ENCODE measurements around the gene SYNGR3.

The SYNGR3 gene

GRCh38 chr16:1976951-1977874 is 12.6 kb upstream of the SYNGR3 start:
- DNase-seq (ENCODE audit: low spot score) = no peak

DNA sequence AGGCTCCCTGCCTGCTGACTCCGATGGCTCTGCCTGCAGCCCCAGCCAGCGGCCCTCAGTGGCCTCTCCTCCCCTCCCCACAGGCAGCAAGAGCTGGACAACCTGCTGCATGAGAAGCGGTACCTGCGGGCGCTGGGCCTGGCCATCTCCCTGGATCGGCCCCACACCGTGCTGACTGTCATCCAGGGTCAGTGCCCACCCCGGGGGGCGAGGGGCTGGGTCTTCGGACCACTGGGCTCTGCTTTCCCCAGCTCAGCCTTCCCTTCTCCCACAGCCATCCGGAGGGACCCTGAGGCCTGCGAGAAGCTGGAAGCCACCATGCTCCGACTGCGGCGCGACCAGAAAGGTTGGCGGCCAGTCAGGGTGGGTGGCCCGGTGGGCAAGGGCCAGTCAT is 11.9 kb upstream of the SYNGR3 start:
- DNase-seq (ENCODE audit: low spot score) = no peak

DNA sequence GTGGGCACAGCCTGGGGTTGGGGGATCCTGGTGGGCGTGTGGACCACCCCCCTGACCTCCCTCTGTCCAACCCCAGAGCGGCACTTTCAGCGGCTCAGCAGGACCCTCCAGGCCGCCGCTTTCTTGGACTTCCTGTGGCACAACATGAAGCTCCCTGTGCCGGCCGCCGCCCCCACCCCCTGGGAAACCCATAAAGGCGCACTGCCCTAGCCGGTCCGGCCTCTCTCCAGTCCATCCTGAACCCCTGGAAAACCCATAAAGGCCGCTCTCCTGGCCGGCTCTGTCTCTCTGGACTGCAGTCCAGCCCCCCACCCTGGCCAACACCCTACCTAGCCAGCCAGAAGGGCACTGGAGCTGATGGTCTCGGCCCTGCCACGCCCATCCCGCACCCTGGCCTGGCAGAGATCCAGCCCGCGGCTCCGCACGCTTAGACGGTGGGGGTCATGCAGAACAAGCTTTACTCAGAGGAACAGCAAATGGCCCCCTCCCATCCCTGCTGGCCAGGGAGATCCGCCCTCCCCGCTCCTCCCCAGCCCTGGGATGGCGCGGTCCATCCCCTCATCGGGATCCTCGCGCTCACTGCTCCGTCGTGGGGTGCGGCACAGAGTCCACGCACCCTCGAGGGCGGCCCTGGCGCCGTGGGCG is 11.2 kb upstream of the SYNGR3 start:
- DNase-seq (ENCODE audit: low spot score) = no peak

- DNase-seq (ENCODE audit: low spot score) = no peak
Observed at GRCh38 chr16:1979271-1980029, 10.3 kb upstream of the SYNGR3 start.

- no peak for DNase-seq (ENCODE audit: low spot score)
Observed at GRCh38 chr16:1980030-1980769, 9.6 kb upstream of the SYNGR3 start.

- no peak for DNase-seq (ENCODE audit: low spot score)
Observed at GRCh38 chr16:1980770-1981087, 9.0 kb upstream of the SYNGR3 start.

DNA sequence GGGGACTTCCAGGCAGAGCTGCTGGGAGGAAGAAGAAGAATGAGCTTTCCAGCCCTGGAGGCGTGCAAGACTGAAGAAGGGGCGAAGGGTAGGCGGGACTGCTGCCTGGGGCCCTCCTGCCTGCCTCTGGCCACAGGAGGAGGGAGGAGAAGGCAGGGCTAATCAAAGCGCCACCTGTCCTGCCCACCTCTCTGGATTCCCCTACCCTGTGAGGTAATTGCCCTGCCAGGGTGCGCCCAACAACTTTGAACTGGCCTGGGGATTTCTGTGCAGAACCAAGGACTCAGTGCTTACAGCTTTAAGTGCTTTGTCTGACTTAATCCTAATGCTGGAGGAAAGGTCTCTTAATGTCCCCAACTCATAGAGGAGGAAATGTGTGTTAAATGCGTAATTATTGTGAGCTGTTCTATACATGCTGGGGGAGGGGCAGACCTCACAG is 8.4 kb upstream of the SYNGR3 start, which contains the start of gene NOXO1:
Gene NOXO1, minus strand, starts transcription at position 72 of the 439 bp plus-strand sequence. CDS start 290 bp downstream, outside the sequence.
- no peak for DNase-seq (ENCODE audit: low spot score)

DNA sequence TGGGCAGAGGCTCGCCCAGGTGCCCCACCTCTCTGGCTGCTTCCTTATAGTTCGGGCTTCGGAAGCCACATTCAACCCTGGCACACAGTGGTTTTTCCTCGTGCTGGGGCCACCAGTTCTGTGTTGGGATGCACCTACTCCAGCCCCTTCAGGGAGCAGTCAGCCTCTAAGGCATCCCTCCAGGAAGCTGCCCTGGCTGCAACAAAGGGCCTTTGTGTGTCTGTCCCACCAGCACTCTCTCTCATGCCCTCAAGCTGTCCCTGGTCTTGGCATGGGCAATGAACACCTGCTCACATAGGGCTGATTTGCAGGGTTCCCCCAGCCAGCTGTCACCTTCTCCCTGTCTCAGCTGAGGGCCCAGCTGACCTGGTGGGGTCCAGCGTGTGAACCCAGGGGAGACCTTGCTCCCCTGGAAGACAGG is 7.7 kb upstream of the SYNGR3 start:
- no peak for DNase-seq (ENCODE audit: low spot score)

- DNase-seq (ENCODE audit: low spot score) = peak; percentile 38
Observed at GRCh38 chr16:1982991-1983543, 6.7 kb upstream of the SYNGR3 start.

- DNase-seq (ENCODE audit: low spot score) = peak; percentile 92
Observed at GRCh38 chr16:1983544-1984346, 6.0 kb upstream of the SYNGR3 start, which contains the start of gene GFER. GFER (plus strand) TSS chr16:1984193; CDS start chr16:1984219, 26 bp downstream.

GRCh38 chr16:1984347-1985225 is 5.2 kb upstream of the SYNGR3 start:
- peak; percentile 57 for DNase-seq (ENCODE audit: low spot score)

DNA sequence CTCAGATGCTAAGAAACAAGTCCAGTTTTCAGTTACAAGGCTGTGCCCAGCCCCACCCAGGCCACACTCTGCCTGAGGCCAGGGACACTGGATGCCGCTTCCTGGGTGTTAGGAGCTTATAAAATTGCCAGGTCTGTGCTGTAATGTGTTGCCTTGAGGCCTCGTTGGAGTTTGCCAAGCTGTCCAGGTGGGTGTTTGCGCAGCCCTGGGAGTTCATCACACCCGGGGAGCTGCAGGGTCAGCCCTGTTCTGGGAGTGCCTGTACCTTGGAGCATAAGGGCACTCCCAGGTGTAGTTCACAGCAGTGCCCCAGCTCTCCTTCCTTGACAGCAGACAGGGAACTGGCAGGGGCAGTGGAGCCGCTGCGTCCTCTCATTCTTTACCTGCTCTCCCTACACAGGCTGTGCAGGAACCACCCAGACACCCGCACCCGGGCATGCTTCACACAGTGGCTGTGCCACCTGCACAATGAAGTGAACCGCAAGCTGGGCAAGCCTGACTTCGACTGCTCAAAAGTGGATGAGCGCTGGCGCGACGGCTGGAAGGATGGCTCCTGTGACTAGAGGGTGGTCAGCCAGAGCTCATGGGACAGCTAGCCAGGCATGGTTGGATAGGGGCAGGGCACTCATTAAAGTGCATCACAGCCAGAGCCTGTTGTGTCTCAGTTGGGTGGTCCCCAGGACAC is 4.2 kb upstream of the SYNGR3 start:
- no peak for DNase-seq (ENCODE audit: low spot score)

GRCh38 chr16:1987198-1987597 is 2.6 kb upstream of the SYNGR3 start:
- no peak for DNase-seq (ENCODE audit: low spot score)

GRCh38 chr16:1990101-1990350 is 256 bp downstream of the SYNGR3 start:
- DNase-seq (ENCODE audit: low spot score) = no peak

DNA sequence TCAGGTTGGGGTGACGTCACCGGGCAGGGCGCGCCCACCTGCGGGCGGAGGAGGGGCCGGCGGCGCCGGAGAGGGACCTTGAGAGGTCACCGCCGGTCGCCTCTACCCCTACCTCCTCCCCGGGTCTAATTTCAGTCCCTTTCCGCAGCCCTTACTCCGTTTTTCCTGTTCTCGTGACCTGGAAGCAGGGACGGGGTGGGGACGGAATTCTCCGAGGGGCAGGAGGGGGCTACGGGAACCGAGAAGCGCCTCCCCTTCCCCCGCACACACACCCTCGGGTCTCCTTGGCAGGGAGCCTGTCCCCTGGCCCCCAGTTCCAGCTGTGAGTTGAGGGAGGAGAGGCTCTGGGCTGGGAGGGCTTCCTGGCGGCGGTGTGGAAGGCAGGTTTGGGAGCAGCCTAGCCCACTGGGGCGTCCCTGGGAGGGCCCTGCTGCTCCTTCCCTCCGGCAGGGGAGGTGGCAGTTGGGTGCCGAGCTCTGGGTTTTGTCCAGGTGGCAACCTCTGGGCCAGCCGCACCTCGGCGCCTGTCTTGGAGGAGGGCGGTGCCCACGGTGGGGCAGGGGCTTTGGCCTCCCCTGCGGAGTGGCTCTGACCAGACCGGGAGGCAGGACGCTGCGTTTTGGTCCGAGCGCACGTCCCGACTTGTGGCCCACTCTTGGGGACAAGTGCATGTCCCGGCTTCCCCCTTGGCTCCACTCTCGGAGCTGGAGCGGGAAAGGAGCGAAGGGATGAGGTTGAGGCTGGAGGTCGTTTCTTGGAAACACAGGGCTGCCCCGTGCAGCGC is 773 bp downstream of the SYNGR3 start:
- no peak for DNase-seq (ENCODE audit: low spot score)

DNA sequence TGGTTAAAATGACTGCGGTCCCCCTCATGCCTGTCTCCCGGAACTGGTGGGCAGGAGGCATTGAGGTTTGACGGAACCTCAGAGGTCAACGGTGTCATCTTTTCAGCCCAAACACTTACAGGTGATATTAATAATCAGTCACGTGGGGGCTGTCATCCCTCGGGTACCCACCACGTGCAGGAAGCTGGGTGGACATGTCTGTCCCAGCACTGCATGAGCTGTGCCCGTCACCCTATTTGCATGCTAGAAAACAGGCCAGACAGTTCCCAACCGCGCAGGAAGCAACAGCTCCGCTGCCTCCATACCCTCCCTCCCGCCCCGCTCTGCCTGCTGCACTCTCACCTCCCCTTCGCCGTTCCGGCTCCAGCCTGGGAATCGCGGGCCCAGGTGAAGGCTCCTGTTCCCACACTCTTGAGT is 1.4 kb downstream of the SYNGR3 start:
- DNase-seq (ENCODE audit: low spot score) = no peak

DNA sequence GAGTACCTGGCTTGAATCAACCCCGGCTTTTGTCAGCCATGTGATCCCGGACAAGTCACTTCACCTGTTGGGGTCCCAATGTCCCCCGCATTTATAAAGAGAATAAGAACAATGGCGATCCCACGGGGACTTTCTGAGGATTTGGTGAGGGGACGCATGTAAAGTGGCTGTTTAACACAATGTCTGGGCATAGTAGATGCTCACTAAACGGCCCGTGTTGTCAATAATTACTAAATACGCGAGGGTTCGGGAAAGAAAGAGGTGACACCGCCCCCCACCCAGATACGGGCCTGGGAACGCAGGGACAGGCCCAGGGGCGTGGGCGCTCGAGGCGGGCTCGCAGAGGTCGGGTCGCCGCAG is 1.8 kb downstream of the SYNGR3 start:
- no peak for DNase-seq (ENCODE audit: low spot score)

- DNase-seq (ENCODE audit: low spot score) = peak; percentile 40
Observed at GRCh38 chr16:1991948-1992703, 2.4 kb downstream of the SYNGR3 start.

All from RKO (cell line).